ENCODE data around the gene C1GALT1.
"Not testable (repeated sequence)": the region's sequence is repeated elsewhere in the genome, so short reads cannot be mapped to it uniquely, and the experiment has no call there.

The C1GALT1 gene

GRCh38 chr7:7173956-7174632 lies 8.2 kb upstream of the C1GALT1 start:
- DNase-seq = no peak

GRCh38 chr7:7175075-7175695 lies 7.2 kb upstream of the C1GALT1 start:
- no peak for DNase-seq

- peak; percentile 63 for DNase-seq
Observed at GRCh38 chr7:7176406-7177043, 5.8 kb upstream of the C1GALT1 start.

- DNase-seq = peak; percentile 34
Observed at GRCh38 chr7:7177044-7177517, 5.3 kb upstream of the C1GALT1 start.

GRCh38 chr7:7178081-7178480 lies 4.3 kb upstream of the C1GALT1 start:
- DNase-seq = no peak

GRCh38 chr7:7178906-7179305 lies 3.4 kb upstream of the C1GALT1 start:
- no peak for DNase-seq

- DNase-seq = no peak
Observed at GRCh38 chr7:7180725-7181449, 1.5 kb upstream of the C1GALT1 start.

- peak; percentile 80 for DNase-seq
Observed at GRCh38 chr7:7181519-7182155, 707 bp upstream of the C1GALT1 start.

GRCh38 chr7:7183061-7183837 lies 905 bp downstream of the C1GALT1 start:
- peak; percentile 37 for DNase-seq

GRCh38 chr7:7183838-7184463 lies 1.6 kb downstream of the C1GALT1 start:
- no peak for DNase-seq

- DNase-seq = no peak
Observed at GRCh38 chr7:7185371-7185989, 3.1 kb downstream of the C1GALT1 start.

GRCh38 chr7:7188091-7188490 lies 5.7 kb downstream of the C1GALT1 start:
- DNase-seq = no peak

- no peak for DNase-seq
Observed at GRCh38 chr7:7188742-7189141, 6.4 kb downstream of the C1GALT1 start.

GRCh38 chr7:7190142-7190541 lies 7.8 kb downstream of the C1GALT1 start:
- no peak for DNase-seq

GRCh38 chr7:7191137-7191536 lies 8.8 kb downstream of the C1GALT1 start:
- no peak for DNase-seq

GRCh38 chr7:7192798-7193788 lies 10.7 kb downstream of the C1GALT1 start:
- not testable (repeated sequence) for DNase-seq

GRCh38 chr7:7199592-7199991 lies 17.2 kb downstream of the C1GALT1 start:
- DNase-seq = not testable (repeated sequence)

- not testable (repeated sequence) for DNase-seq
Observed at GRCh38 chr7:7200255-7200654, 17.9 kb downstream of the C1GALT1 start.

- peak; percentile 31 for DNase-seq
Observed at GRCh38 chr7:7201578-7202374, 19.4 kb downstream of the C1GALT1 start.
